ENCODE measurements around the gene LRRC8B. TPM values are rescaled to one million over a fixed set of nuclear protein-coding genes. Genes with fewer than 3 reads are reported as not detected.
A peak's percentile ranks its signal among the peaks of the same experiment; 100 is the strongest.
"Not testable (repeated sequence)": the region's sequence is repeated elsewhere in the genome, so short reads cannot be mapped to it uniquely, and the experiment has no call there.

The LRRC8B gene
- total and polyA plus RNA-seq, 2 experiments from 2014 or later = 4.6 to 5.1 TPM

DNA sequence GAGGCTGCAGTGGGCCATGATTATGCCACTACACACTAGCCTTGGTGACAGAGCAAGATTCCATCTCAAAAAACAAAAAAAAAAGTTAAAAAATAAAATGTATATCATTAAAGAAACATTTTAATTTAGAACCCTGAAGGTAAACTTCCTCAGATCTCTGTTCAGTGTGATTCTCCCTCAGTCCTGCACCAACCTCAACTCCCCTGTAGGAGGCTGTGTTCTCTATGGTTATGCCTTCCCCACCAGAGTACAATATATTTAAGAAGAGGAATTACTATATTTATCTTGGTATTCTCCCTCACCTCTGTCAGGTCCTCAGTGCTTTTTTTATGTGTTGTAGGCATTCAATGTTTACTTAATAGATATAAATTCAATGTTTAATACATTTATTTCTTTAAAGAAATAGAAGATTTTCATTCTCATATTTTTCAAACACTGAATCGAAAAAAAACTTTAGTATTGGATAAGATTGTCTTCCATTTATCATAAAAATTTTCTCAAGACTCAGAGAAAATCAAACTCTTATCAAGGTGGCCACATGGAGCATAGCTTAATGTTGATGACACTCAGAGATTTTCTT is 4.8 kb upstream of the LRRC8B start:
- WGBS (ENCODE audit: low lambda C conversion rate, missing lambda C conversion rate) = 97% methylated on average over 1 of the region's 1 CpG
- DNase-seq (ENCODE audit: low spot score) = peak; percentile 43
- no peaks in the 10 kb centered on the region for H3K36me3 ChIP-seq (replicated peaks; ENCODE audit: insufficient read depth, low read depth)

DNA sequence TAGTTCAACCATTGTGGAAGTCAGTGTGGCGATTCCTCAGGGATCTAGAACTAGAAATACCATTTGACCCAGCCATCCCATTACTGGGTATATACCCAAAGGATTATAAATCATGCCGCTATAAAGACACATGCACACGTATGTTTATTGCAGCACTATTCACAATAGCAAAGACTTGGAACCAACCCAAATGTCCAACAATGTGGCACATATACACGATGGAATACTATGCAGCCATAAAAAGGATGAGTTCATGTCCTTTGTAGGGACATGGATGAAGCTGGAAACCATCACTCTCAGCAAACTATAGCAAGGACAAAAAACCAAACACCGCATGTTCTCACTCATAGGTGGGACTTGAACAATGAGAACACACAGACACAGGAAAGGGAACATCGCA is 2.7 kb upstream of the LRRC8B start:
- H3K4me1 ChIP-seq (ENCODE audit: insufficient read depth); H3K27ac ChIP-seq; H3K9me3 ChIP-seq (ENCODE audit: low read depth); H3K36me3 ChIP-seq (replicated peaks; ENCODE audit: insufficient read depth, low read depth); H4K20me1 ChIP-seq (ENCODE audit: insufficient read depth, poor library complexity, severe bottlenecking); H3K27me3 ChIP-seq; H2AFZ ChIP-seq; H3K9me2 ChIP-seq (replicated peaks; ENCODE audit: insufficient read depth); H3K79me2 ChIP-seq; H3K4me3 ChIP-seq; H3K4me2 ChIP-seq; DNase-seq (ENCODE audit: low spot score): not testable (repeated sequence)
- 87% methylated on average over 5 of the region's 6 CpGs for WGBS (ENCODE audit: low lambda C conversion rate, missing lambda C conversion rate)

More for the DNA sequence above, 4.8 kb upstream of the LRRC8B start:
- Histone ChIP-seq H3K4me1 (ENCODE audit: insufficient read depth) (peaks cover 7% of the 10 kb centered on the region), H2AFZ (no peak overlapping the region), H3K79me2 (no peaks in the 10 kb centered on the region), H3K9me2 (replicated peaks; ENCODE audit: insufficient read depth) (no peaks in the 10 kb centered on the region), H3K4me2 (no peak overlapping the region), H4K20me1 (ENCODE audit: insufficient read depth, poor library complexity, severe bottlenecking) (no peaks in the 10 kb centered on the region), H3K9me3 (ENCODE audit: low read depth) (no peaks in the 10 kb centered on the region), H3K4me3 (no peak overlapping the region), H3K27ac (no peak overlapping the region), H3K27me3 (peaks cover 6% of the 10 kb centered on the region)
- TF ChIP-seq, protein P1, sequence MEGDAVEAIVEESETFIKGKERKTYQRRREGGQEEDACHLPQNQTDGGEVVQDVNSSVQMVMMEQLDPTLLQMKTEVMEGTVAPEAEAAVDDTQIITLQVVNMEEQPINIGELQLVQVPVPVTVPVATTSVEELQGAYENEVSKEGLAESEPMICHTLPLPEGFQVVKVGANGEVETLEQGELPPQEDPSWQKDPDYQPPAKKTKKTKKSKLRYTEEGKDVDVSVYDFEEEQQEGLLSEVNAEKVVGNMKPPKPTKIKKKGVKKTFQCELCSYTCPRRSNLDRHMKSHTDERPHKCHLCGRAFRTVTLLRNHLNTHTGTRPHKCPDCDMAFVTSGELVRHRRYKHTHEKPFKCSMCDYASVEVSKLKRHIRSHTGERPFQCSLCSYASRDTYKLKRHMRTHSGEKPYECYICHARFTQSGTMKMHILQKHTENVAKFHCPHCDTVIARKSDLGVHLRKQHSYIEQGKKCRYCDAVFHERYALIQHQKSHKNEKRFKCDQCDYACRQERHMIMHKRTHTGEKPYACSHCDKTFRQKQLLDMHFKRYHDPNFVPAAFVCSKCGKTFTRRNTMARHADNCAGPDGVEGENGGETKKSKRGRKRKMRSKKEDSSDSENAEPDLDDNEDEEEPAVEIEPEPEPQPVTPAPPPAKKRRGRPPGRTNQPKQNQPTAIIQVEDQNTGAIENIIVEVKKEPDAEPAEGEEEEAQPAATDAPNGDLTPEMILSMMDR (IDR thresholded peaks at IDR 0.05; ENCODE audit: poor library complexity) = peak; percentile 55
- TF ChIP-seq EZH2 (IDR thresholded peaks at IDR 0.05; ENCODE audit: borderline replicate concordance) = no peak

DNA sequence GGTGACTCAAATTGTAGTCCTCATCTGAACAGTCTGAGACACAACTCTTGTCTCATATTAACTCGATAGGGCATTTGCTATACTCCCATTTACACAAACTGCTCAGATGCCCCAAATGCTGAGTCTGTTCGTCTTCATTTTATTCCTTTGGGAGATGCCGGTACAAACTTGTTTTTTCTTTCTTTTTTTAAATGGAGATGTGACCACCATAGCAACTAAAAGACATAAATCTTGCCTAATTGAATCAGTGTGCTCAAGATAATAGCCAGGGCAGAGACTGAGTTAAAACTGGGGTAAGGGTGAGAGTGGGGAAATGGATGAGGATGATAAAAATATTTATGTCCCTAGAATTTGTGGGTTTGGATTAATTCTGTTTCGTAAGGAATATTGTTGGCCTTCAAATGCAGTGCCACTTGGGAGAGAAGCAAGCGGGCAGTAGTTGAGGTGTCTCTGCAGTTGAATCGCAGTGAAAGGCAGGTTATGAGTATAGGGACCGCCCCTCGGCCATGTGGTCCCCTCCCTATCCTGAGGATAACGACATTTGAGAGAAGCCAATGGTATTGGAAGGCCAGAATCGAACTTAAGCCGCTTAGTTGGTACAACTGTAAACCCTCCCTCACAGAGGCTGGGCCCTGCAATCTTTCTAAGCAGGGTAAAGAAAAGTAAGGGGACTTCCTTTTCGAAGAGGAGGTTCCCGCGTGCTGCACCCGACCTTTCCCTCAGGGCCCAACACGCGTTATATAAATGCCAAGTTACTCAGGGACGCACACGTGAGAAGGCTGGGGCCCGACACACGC is 859 bp upstream of the LRRC8B start:
- H3K9me2 ChIP-seq (replicated peaks; ENCODE audit: insufficient read depth) = no peaks in the 10 kb centered on the region
- no peaks in the 10 kb centered on the region for H4K20me1 ChIP-seq (ENCODE audit: insufficient read depth, poor library complexity, severe bottlenecking)
- peaks cover 7% of the 10 kb centered on the region for H3K4me1 ChIP-seq (ENCODE audit: insufficient read depth)
- H3K9me3 ChIP-seq (ENCODE audit: low read depth) = no peaks in the 10 kb centered on the region
- no peaks in the 10 kb centered on the region for H3K36me3 ChIP-seq (replicated peaks; ENCODE audit: insufficient read depth, low read depth)
- H2AFZ ChIP-seq = peak overlapping the region; percentile 96
- peak overlapping the region; percentile 90 for H3K4me3 ChIP-seq
- no peak for TF ChIP-seq EZH2phosphoT487 (IDR thresholded peaks at IDR 0.05; ENCODE audit: low read depth, severe bottlenecking, unreplicated experiment)
- no peak for TF ChIP-seq EZH2 (IDR thresholded peaks at IDR 0.05; ENCODE audit: borderline replicate concordance)
- TF ChIP-seq, protein P1 (IDR thresholded peaks at IDR 0.05; ENCODE audit: poor library complexity) = no peak
- WGBS (ENCODE audit: low lambda C conversion rate, missing lambda C conversion rate) = 18% methylated on average over 21 of the region's 21 CpGs
- H3K27me3 ChIP-seq = peaks cover 6% of the 10 kb centered on the region
- peaks cover 14% of the 10 kb centered on the region for H3K79me2 ChIP-seq
- H3K27ac ChIP-seq = peak overlapping the region; percentile 93
- H3K4me2 ChIP-seq = peak overlapping the region; percentile 90
- DNase-seq (ENCODE audit: low spot score) = peak; percentile 64

DNA sequence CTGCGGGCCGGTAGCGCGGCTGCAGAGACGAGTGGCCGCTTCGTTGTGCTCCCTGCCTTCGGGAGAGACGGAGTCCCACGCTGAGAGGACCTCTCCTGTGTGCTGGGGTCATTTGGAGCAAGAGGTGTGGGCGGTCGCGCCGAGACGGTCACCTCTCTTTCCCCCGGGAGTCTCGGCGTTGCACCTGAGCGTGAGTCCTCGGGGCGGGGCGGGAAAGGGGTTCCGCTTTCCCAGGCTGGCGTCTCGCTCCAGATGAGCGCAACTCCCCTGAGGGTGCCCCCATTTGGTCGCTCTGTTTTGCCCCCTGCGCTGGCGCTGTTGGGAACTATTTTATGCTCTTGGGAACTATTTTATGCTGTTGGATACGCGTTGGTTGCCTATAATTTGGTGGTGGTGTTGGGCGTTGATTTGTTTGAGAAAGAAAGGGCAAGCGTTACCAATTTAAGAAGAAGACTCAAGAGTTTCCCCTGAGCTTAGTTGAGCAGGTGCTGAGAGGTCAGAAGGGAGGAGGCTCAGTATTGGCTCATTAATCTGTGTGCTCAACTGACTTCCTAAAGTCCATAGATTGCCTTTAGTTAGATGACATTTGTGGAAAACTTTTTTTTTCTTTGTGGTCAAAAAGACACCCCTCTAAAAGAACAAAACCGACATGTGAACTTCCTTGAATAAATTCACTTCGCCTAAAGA is 683 bp downstream of the LRRC8B start:
- 4% methylated on average over 35 of the region's 35 CpGs for WGBS (ENCODE audit: low lambda C conversion rate, missing lambda C conversion rate)
- peaks cover 7% of the 10 kb centered on the region for H3K4me1 ChIP-seq (ENCODE audit: insufficient read depth)
- DNase-seq (ENCODE audit: low spot score) = peak; percentile 58
- H4K20me1 ChIP-seq (ENCODE audit: insufficient read depth, poor library complexity, severe bottlenecking) = no peaks in the 10 kb centered on the region
- peaks cover 14% of the 10 kb centered on the region for H3K79me2 ChIP-seq
- H3K36me3 ChIP-seq (replicated peaks; ENCODE audit: insufficient read depth, low read depth) = no peaks in the 10 kb centered on the region
- peaks cover 6% of the 10 kb centered on the region for H3K27me3 ChIP-seq
- peak overlapping the region; percentile 96 for H2AFZ ChIP-seq
- TF ChIP-seq EZH2 (IDR thresholded peaks at IDR 0.05; ENCODE audit: borderline replicate concordance) (no peak), EZH2phosphoT487 (IDR thresholded peaks at IDR 0.05; ENCODE audit: low read depth, severe bottlenecking, unreplicated experiment) (no peak)
- TF ChIP-seq, protein P1 (IDR thresholded peaks at IDR 0.05; ENCODE audit: poor library complexity) = peak; percentile 4
- H3K9me2 ChIP-seq (replicated peaks; ENCODE audit: insufficient read depth) = no peaks in the 10 kb centered on the region
- no peaks in the 10 kb centered on the region for H3K9me3 ChIP-seq (ENCODE audit: low read depth)
- peak overlapping the region; percentile 93 for H3K27ac ChIP-seq
- H3K4me2 ChIP-seq = peak overlapping the region; percentile 90
- H3K4me3 ChIP-seq = peak overlapping the region; percentile 90

Measured in hepatocyte (in vitro differentiated cells).